Measurements from ENCODE around the gene NPIPB4. TPM values are rescaled to one million over a fixed set of nuclear protein-coding genes. Genes with fewer than 3 reads are reported as not detected.
A peak's percentile ranks its signal among the peaks of the same experiment; 100 is the strongest.
"Not testable (repeated sequence)": the region's sequence is repeated elsewhere in the genome, so short reads cannot be mapped to it uniquely, and the experiment has no call there.

The NPIPB4 gene
- 10 to 100 TPM; 33.9 to 45.6 (median 43.1) TPM for polyA plus RNA-seq (ENCODE audit: insufficient read length in 3 of 3)

GRCh38 chr16:21857656-21858055, at the start of gene NPIPB4:
Gene NPIPB4 (minus strand): TSS chr16:21857756. CDS start chr16:21857378, 378 bp downstream.
- not testable (repeated sequence) for DNase-seq (ENCODE audit: low read depth in 3 of 3, low spot score in 2 of 3)

GRCh38 chr16:21898998-21899397, 41.4 kb upstream of the NPIPB4 start:
- not testable (repeated sequence) for DNase-seq (ENCODE audit: low read depth in 3 of 3, low spot score in 2 of 3)

- not testable (repeated sequence) for DNase-seq (ENCODE audit: low read depth in 3 of 3, low spot score in 2 of 3)
Observed at GRCh38 chr16:21881988-21882387, 24.4 kb upstream of the NPIPB4 start.

- not testable (repeated sequence) for DNase-seq (ENCODE audit: low read depth in 3 of 3, low spot score in 2 of 3)
Observed at GRCh38 chr16:21837186-21837585, 20.4 kb downstream of the NPIPB4 start.

GRCh38 chr16:21836334-21836733, 21.2 kb downstream of the NPIPB4 start:
- not testable (repeated sequence) for DNase-seq (ENCODE audit: low read depth in 3 of 3, low spot score in 2 of 3)

- DNase-seq (ENCODE audit: low read depth in 3 of 3, low spot score in 2 of 3), result not testable (repeated sequence)
Observed at GRCh38 chr16:21835747-21836146, 21.8 kb downstream of the NPIPB4 start.

GRCh38 chr16:21834211-21834610, 23.3 kb downstream of the NPIPB4 start:
- DNase-seq (ENCODE audit: low read depth in 3 of 3, low spot score in 2 of 3), result not testable (repeated sequence)

- DNase-seq (ENCODE audit: low read depth in 3 of 3, low spot score in 2 of 3), result not testable (repeated sequence)
Observed at GRCh38 chr16:21829929-21830328, 27.6 kb downstream of the NPIPB4 start.

GRCh38 chr16:21826067-21826706, 31.4 kb downstream of the NPIPB4 start:
- DNase-seq (ENCODE audit: low read depth in 3 of 3, low spot score in 2 of 3), result not testable (repeated sequence)

GRCh38 chr16:21825526-21825925, 32.0 kb downstream of the NPIPB4 start:
- not testable (repeated sequence) for DNase-seq (ENCODE audit: low read depth in 3 of 3, low spot score in 2 of 3)

GRCh38 chr16:21823258-21823657, 34.3 kb downstream of the NPIPB4 start:
- not testable (repeated sequence) for DNase-seq (ENCODE audit: low read depth in 3 of 3, low spot score in 2 of 3)

GRCh38 chr16:21820908-21821465, 36.6 kb downstream of the NPIPB4 start:
- not testable (repeated sequence) for DNase-seq (ENCODE audit: low read depth in 3 of 3, low spot score in 2 of 3)

- DNase-seq (ENCODE audit: low read depth in 3 of 3, low spot score in 2 of 3), result peak; percentile 38 to 52 (median 45)
Observed at GRCh38 chr16:21820028-21820907, 37.3 kb downstream of the NPIPB4 start.

GRCh38 chr16:21819617-21820016, 37.9 kb downstream of the NPIPB4 start:
- not testable (repeated sequence) for DNase-seq (ENCODE audit: low read depth in 3 of 3, low spot score in 2 of 3)

GRCh38 chr16:21817012-21817411, 40.5 kb downstream of the NPIPB4 start:
- DNase-seq (ENCODE audit: low read depth in 3 of 3, low spot score in 2 of 3), result not testable (repeated sequence)

- DNase-seq (ENCODE audit: low read depth in 3 of 3, low spot score in 2 of 3), result not testable (repeated sequence)
Observed at GRCh38 chr16:21815694-21816093, 41.9 kb downstream of the NPIPB4 start.

- not testable (repeated sequence) for DNase-seq (ENCODE audit: low read depth in 3 of 3, low spot score in 2 of 3)
Observed at GRCh38 chr16:21802375-21802663, 55.2 kb downstream of the NPIPB4 start.

GRCh38 chr16:21801538-21802374, 55.8 kb downstream of the NPIPB4 start:
- DNase-seq (ENCODE audit: low read depth in 3 of 3, low spot score in 2 of 3), result not testable (repeated sequence)

GRCh38 chr16:21798601-21799000, 59.0 kb downstream of the NPIPB4 start:
- not testable (repeated sequence) for DNase-seq (ENCODE audit: low read depth in 3 of 3, low spot score in 2 of 3)

- DNase-seq (ENCODE audit: low read depth in 3 of 3, low spot score in 2 of 3), result not testable (repeated sequence)
Observed at GRCh38 chr16:21793310-21793709, 64.2 kb downstream of the NPIPB4 start.
